Cardiac septum (tissue), 1 donor: ENCODE results near the gene MRPL23. TPM values are rescaled to one million over a fixed set of nuclear protein-coding genes. Genes with fewer than 3 reads are reported as not detected.

ENCODE experiments used
- DNase-seq: peaks from one replicate; pipeline ENCODE4 v3.0.0-alpha.2; 2020; ENCODE audit warnings: low spot score
- intact Hi-C: fragments of 100-400 bp; cut with DNase I; formaldehyde crosslinking; loops from one replicate; pipeline ENCODE4 v1.14.0; 2022
- total RNA-seq: library from RNA; stranded (reverse); fragmentation: NEBNext Ultra II Directional; extraction: Animal tissue kit (Norgen Biotek cat#: 25700); gene quantifications from one replicate; pipeline ENCODE4 v1.2.1, GENCODE V29; 2021
- donor health status: DM: no; HTN: no; CAD: no.

The MRPL23 gene
- total RNA-seq, 1 donor from 2014 or later = 85.0 TPM

GRCh38 chr11:1943977-1944376 lies 3.2 kb upstream of the MRPL23 start:
- DNase-seq = peak; percentile 63
- intact Hi-C loops = loop anchor here (5.0 kb wide), 3 partner anchors 47 to 208 kb away; partner anchors contain the start of gene TNNI2

- no peak for DNase-seq
- intact Hi-C loops = no loop called here
Observed at GRCh38 chr11:1947592-1948237, 583 bp downstream of the MRPL23 start.

GRCh38 chr11:1948389-1948788 lies 1.3 kb downstream of the MRPL23 start:
- no peak for DNase-seq
- intact Hi-C loops = no loop called here

GRCh38 chr11:1949302-1949701 lies 2.2 kb downstream of the MRPL23 start:
- intact Hi-C loops = no loop called here
- peak; percentile 17 for DNase-seq

GRCh38 chr11:1949922-1950321 lies 2.8 kb downstream of the MRPL23 start:
- intact Hi-C loops = no loop called here
- no peak for DNase-seq

- intact Hi-C loops = no loop called here
- peak; percentile 70 for DNase-seq
Observed at GRCh38 chr11:1952806-1953482, 5.8 kb downstream of the MRPL23 start.

GRCh38 chr11:1953489-1954266 lies 6.5 kb downstream of the MRPL23 start:
- peak; percentile 74 for DNase-seq
- intact Hi-C loops = no loop called here

GRCh38 chr11:1958367-1958766 lies 11.2 kb downstream of the MRPL23 start:
- DNase-seq = no peak
- intact Hi-C loops = no loop called here

- peak; percentile 27 for DNase-seq
- intact Hi-C loops = no loop called here
Observed at GRCh38 chr11:1959786-1960185, 12.7 kb downstream of the MRPL23 start.

- DNase-seq = no peak
- intact Hi-C loops = no loop called here
Observed at GRCh38 chr11:1963864-1964263, 16.7 kb downstream of the MRPL23 start.

- DNase-seq = no peak
- intact Hi-C loops = no loop called here
Observed at GRCh38 chr11:1964348-1964747, 17.2 kb downstream of the MRPL23 start.

GRCh38 chr11:1964955-1965354 lies 17.8 kb downstream of the MRPL23 start:
- intact Hi-C loops = no loop called here
- DNase-seq = no peak

GRCh38 chr11:1966531-1966930 lies 19.4 kb downstream of the MRPL23 start:
- intact Hi-C loops = no loop called here
- no peak for DNase-seq

GRCh38 chr11:1967641-1968225 lies 20.6 kb downstream of the MRPL23 start:
- peak; percentile 64 for DNase-seq
- intact Hi-C loops = no loop called here

- intact Hi-C loops = no loop called here
- peak; percentile 63 for DNase-seq
Observed at GRCh38 chr11:1968454-1969002, 21.4 kb downstream of the MRPL23 start.

GRCh38 chr11:1969035-1969434 lies 21.9 kb downstream of the MRPL23 start:
- DNase-seq = no peak
- intact Hi-C loops = no loop called here

GRCh38 chr11:1969776-1970175 lies 22.6 kb downstream of the MRPL23 start:
- intact Hi-C loops = no loop called here
- DNase-seq = no peak

- intact Hi-C loops = no loop called here
- no peak for DNase-seq
Observed at GRCh38 chr11:1970956-1971355, 23.8 kb downstream of the MRPL23 start.

GRCh38 chr11:1975185-1975584 lies 28.1 kb downstream of the MRPL23 start:
- DNase-seq = no peak
- intact Hi-C loops = no loop called here
